NCI-H2171 treated with DMSO at 0.1 percent for 48 hours (cell line): ENCODE results near the gene CENPK.
"Not testable (repeated sequence)": the region's sequence is repeated elsewhere in the genome, so short reads cannot be mapped to it uniquely, and the experiment has no call there.

ENCODE experiments used
- DNase-seq: peaks from one replicate; lab custom pipeline; 2025; lab: John Stamatoyannopoulos, UW

The CENPK gene

GRCh38 chr5:65562731-65563701, at the start of gene CENPK, which contains the start of gene PPWD1:
TSS of gene CENPK (minus strand) at chr5:65563168. CDS start at chr5:65554907, 8,261 bp downstream.
TSS of gene PPWD1 (plus strand) at chr5:65563296. CDS start at chr5:65563311, 15 bp downstream.
- DNase-seq = peak; percentile 92

DNA sequence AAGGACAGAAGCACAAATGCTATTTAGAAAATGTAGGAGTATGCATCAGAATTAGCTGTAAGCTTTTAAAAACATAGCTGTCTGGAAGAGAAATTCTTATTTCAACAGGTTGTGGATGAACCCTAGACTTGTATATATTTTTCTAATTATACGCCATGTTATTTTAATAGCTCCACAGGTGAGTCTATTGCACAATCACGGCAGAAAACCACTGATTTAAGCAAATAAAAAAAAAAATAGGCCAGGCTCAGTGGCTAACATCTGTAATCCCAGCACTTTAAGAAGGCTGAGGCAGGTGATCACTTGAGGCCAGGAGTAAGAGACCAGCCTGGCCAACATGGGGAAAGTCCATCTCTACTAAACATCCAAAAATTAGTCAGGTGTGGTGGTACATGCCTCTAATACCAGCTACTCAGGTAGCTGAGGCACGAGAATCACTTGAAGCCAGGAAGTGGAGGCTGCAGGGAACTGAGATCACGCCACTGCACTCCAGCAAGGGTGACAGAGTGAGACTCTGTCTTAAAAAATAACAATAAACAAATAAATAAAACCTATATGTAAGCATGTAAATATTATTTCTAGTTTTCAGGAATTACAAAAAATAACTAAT, 49.4 kb upstream of the CENPK start:
- DNase-seq = no peak

DNA sequence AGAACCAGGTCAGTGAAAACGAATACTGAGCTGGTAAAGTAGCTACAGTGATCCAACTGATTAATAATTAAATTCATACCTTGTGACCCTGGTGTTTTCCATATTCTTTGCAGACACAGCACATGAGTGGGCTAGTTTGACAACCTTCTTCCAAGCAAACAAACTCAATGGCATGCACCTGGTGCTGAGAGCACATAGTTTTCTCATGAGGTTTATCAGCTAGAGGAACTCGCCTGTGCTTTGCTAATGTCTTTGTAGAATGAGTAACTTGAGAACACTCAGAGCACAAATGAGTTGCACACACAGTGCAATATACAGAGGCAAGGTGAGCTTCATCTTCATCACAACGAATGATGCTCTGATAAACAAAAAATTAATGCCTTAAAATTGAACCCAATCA, 48.6 kb upstream of the CENPK start:
- DNase-seq = peak; percentile 2

GRCh38 chr5:65601761-65602160, 38.8 kb upstream of the CENPK start:
- not testable (repeated sequence) for DNase-seq

GRCh38 chr5:65588694-65589093, 25.7 kb upstream of the CENPK start:
- DNase-seq = no peak

- no peak for DNase-seq
These were observed 14.2 kb upstream of the CENPK start for GRCh38 chr5:65577141-65577540.

DNA sequence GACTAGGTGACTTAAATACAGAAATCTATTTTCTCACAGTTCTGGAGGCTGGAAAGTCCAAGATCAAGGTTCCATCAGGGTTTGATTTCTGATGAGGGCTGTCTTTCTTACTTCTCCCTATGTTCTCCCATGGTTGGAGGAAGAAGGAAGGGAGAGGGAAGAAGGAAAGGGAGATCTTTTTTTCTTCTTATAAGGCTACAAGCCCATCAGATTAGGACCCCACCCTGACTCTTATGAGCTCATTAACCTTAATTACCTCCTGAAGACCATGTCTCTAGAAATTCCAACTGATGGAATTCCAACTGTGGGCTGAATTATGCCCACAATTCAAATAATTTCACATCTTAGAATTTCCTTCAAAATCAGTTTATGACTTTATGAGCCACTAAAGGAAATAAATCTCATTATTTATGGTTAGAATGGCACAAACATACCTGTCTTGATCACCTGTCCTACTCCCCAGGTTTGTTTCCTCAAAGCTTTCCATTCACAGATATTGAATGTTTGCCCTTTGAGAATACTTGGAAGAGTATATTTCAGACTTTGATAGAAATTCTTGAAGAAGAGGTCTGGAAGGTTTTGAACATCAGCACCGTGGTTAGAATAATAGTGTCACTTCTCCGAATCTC, 7.7 kb upstream of the CENPK start:
- DNase-seq = no peak

- DNase-seq = no peak
These were observed 3.5 kb upstream of the CENPK start for GRCh38 chr5:65566505-65566904.

GRCh38 chr5:65563777-65564176, 809 bp upstream of the CENPK start:
- no peak for DNase-seq

- no peak for DNase-seq
These were observed 6.2 kb downstream of the CENPK start for GRCh38 chr5:65556718-65557117.

DNA sequence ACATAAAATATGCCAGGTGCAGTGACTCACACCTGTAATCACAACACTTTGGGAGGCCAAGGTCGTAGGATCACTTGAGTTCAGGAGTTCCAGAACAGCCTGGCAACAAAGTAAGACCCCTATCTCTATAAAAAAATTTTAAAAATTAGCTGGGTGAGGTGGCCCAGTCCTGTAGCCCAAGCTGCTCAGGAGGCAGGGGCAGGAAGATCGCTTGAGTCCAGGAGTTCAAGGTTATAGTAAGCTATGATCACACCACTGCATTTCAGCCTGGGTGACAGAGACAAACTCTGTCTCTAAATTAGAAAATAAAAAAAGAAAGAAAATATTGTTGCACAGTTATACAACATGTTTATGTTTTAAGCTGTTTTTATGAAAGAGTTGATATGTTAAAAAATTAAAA, 6.8 kb downstream of the CENPK start:
- no peak for DNase-seq

- no peak for DNase-seq
These were observed 7.7 kb downstream of the CENPK start for GRCh38 chr5:65555287-65555686.

- DNase-seq = no peak
These were observed 9.0 kb downstream of the CENPK start for GRCh38 chr5:65553941-65554340.

DNA sequence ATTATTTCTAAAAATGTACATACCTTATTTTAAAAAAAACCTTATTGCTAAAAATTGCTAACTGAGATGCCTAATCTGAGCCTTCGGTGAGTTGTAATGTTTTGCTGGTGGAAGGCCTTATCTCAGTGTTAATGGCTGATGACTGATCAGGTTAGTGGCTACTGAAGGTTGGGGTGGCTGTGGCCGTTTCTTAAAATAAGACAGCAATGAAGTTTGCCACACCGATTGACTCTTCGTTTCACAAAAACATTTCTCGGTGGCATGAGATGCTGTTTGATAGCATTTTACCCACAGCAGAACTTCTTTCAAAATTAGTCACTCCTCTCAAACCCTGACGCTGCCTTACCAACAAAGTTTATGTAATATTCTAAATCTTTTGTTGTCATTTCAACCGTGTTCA, 14.7 kb downstream of the CENPK start:
- no peak for DNase-seq

GRCh38 chr5:65546141-65546540, 16.8 kb downstream of the CENPK start:
- DNase-seq = no peak

- DNase-seq = no peak
These were observed 18.5 kb downstream of the CENPK start for GRCh38 chr5:65544473-65544872.

- DNase-seq = no peak
These were observed 23.1 kb downstream of the CENPK start for GRCh38 chr5:65539827-65540226.

GRCh38 chr5:65535529-65535987, 27.4 kb downstream of the CENPK start:
- DNase-seq = no peak

- DNase-seq = no peak
These were observed 32.1 kb downstream of the CENPK start for GRCh38 chr5:65530904-65531303.

DNA sequence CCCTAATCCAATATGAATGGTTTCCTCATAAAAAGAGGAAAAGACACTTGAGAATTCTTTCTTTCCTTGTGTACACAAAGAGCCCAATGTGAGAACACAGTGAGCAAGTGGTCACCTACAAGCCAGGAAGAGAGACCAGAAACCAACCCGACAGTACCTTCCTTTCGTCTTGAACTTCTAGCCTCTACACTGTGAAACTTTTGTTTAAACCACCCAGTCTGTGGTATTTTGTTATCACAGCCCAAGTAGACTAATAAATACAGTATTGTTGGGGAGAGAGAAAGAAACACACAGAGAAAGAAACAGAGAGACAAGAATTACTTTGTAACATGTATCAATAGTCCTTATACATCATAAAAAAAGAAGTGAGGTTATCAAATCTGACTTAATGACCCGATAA, 37.2 kb downstream of the CENPK start:
- DNase-seq = no peak

- no peak for DNase-seq
These were observed 50.6 kb downstream of the CENPK start for GRCh38 chr5:65512170-65512937.

GRCh38 chr5:65508978-65509377, 54.0 kb downstream of the CENPK start:
- DNase-seq = no peak
